Germinal center (tissue), 1 donor: Measurements from ENCODE around the gene CAMK2N2.
A peak's percentile ranks its signal among the peaks of the same experiment; 100 is the strongest.
"Not testable (repeated sequence)": the region's sequence is repeated elsewhere in the genome, so short reads cannot be mapped to it uniquely, and the experiment has no call there.

Experiments
- DNase-seq: peaks from one replicate; pipeline ENCODE4 v3.0.0; 2012; ENCODE audit warnings: mixed read lengths, low spot score

Gene CAMK2N2

GRCh38 chr3:184272269-184272668 lies 10.9 kb upstream of the CAMK2N2 start:
- DNase-seq, result no peak

GRCh38 chr3:184267249-184267648 lies 5.9 kb upstream of the CAMK2N2 start:
- not testable (repeated sequence) for DNase-seq

DNA sequence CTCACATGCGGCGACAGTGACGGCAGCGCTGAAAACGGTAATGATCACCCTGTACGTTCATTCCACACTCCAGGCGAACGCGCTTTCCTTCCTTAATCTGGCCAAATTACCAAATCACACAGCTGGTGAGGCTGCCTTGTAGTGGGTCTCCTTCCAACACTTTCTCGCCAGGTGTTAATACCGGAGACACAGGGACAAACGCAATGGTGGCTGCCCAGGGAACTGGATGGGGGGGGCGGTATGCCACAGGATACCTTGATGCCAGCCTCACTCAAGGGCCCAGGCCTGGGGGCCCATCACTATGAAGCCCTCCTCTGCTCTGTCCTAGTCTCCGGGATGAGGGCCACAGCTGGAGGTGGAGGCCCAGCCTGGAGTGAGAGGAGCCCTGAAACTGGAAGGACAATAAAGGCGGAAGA lies 1.4 kb upstream of the CAMK2N2 start:
- no peak for DNase-seq

- DNase-seq, result no peak
Observed at GRCh38 chr3:184261854-184262763, 756 bp upstream of the CAMK2N2 start.

- no peak for DNase-seq
Observed at GRCh38 chr3:184260724-184261269, 556 bp downstream of the CAMK2N2 start.

- DNase-seq, result peak; percentile 75
Observed at GRCh38 chr3:184259878-184260723, 1.3 kb downstream of the CAMK2N2 start.

DNA sequence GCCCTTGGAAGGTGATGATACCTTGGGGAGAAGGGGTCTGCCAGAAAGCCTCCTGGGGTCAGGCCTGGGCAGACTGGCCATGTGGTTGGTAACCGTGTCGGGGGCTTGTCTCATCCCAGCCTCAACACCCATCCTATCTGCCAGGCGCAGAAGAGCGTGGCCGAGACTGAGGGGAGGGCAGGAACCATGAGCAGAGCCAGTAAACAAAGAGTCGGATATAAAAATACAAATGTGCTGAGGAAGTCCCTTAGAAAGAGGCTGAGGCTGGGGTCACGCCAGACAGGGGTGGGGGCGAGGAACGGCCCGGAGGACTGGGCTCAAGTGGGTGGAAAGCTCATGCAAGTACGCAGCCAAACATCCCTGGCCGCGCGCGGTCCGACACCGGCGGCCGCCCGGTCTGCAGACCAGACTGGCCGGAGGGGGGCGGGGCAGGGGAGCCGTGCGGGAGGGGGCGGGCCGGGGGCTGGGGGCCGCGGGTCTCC lies 1.9 kb downstream of the CAMK2N2 start:
- no peak for DNase-seq

- no peak for DNase-seq
Observed at GRCh38 chr3:184258926-184259325, 2.4 kb downstream of the CAMK2N2 start.

DNA sequence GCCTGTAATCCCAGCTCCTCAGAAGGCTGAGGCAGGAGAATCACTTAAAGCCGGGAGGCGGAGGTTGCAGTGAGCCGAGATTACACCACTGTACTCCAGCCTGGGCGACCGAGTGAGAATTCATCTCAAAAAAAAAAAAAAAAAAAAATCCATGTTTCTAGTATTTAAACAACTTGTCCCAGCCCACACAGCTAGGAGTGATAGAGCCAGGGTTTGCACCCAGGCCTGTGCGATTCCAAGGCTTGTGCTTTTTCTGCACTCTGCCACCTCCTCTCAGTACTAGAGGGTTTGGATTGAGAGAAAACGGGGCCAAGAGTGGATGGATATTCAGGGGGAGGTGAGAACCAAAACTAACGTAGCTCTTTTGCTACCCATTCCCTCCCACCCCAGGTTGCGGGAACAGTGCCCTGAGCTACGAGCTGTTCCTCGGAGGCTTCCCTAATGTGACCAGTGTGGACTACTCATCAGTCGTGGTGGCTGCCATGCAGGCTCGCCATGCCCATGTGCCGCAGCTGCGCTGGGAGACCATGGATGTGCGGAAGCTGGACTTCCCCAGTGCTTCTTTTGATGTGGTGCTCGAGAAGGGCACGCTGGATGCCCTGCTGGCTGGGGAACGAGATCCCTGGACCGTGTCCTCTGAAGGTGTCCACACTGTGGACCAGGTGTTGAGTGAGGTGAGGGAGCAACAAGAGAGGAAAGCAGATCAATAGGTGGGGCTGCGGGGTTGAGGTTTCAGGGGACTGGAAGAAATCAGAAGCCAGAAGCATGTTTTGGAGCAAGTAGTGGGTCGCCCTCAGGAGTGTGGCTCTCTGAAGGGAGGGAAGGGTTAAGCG lies 4.1 kb downstream of the CAMK2N2 start:
- no peak for DNase-seq

DNA sequence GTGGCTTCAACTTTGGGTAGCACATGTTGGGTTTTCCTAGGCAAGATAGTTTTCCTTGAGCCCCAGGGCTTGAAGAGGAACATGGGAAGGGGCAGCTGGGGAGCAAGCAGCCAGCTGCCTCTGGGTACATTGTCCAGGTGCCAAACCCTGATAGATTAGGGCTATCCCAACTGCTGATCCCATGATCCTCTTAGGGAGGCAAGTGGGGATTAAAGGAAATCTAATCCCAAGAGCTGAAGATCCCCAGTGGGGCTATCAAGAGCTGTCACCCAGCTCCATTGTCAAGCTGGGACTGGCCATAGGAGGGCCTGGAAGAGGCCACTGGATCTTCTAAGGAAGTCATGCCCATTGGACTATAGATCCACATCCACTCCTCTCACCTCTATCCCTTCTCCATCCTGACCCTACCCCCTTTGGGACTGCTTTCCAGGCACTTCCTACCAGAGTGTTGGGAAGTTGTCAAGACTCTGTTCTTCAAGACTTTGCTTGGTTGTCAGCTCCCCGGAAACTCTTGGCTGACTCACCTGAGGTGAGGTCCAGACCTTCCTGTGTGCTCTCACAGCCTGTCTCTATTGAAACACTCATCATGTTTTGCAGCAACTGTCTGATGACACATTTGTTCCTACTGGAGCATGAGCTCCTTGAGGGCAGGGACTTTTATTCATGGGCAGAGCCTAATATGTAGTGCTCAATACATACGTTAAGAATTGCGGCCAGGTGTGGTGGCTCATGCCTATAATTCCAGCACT lies 5.9 kb downstream of the CAMK2N2 start:
- no peak for DNase-seq

DNA sequence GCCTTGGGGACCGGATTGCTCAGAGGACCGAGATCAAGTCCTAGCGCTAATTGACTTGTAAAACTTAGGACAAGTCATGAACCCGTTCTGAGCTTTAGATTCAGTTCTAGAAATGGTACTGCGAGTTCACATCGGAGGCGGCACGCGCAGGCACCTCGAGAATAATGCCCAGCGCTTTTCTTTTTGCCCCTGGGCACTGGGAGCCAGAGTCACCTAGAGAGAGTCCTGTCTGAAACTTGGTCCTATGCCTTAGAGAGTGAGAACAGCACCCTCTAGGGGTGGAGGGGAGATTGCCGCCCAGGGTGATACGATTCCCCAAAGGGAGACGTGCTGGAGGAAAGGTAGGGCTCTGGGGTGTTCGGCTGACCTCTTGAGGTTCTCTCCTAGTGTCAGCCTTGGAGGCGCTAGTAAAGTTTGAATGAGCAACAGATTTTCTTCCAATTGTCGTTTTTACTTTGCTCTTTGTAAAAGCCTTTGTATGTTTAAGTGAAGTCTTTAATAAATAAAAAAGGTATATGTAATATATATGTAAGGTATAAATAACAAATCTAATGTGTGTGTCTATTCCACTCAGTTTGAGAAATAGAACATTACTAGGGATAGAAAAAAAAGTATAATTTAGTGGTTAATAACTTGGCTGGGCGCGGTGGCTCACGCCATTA lies 11.1 kb downstream of the CAMK2N2 start:
- peak; percentile 88 for DNase-seq

DNA sequence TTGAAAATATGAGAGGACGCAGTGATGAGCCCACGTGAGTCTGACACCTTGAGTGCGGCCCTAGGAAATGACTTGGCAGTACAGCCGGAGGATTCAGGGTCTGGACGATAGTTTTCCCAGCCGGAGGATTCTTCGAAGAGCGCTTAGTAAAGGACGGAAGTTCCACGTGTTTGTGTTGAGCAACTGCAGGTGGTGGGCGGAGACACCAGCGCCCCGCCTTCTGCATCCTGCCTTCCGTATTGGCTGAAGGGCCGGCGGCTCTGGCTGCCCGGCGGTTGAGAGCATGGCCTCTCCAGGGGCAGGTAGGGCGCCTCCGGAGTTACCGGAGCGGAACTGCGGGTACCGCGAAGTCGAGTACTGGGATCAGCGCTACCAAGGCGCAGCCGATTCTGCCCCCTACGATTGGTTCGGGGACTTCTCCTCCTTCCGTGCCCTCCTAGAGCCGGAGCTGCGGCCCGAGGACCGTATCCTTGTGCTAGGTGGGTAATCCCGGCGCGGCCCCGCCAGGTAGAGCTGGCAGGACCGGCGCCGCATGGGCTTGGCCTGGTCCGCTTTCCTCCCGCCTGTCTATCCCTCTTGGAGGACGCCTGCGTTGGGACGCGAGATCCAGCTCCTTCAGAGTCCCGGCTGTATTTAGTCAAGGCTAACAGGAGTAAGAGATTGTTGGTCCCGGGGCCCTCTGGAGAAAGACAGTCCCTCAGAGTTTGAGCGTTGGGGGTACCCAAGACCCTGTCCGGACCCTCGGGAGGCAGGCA lies 11.8 kb downstream of the CAMK2N2 start, which contains the start of gene EEF1AKMT4:
Gene EEF1AKMT4, plus strand, starts transcription at position 261 of the 755 bp plus-strand sequence. Its CDS starts 23 bp downstream, at position 284.
- DNase-seq, result peak; percentile 94

- peak; percentile 84 for DNase-seq
Observed at GRCh38 chr3:184248454-184249411, 12.6 kb downstream of the CAMK2N2 start, which contains the start of gene ALG3. Gene ALG3 (minus strand): TSS chr3:184248962. CDS start chr3:184248940, 22 bp downstream.

- DNase-seq, result no peak
Observed at GRCh38 chr3:184242297-184242685, 19.1 kb downstream of the CAMK2N2 start.

GRCh38 chr3:184241447-184242296 lies 19.7 kb downstream of the CAMK2N2 start:
- DNase-seq, result no peak

DNA sequence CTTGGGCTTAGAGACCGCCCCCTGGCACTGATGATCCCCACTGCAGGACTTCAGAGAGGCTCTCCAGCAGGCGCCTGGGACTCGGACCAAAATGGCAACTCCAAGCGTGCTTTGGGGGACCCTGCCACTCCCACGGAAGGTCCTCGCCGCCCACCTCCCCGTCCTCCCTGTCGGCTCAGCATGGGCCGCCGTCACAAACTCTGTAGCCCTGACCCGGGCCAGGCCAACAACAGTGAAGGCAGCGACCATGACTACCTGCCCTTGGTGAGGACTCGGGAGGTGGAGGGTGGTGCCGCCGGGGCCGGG lies 20.3 kb downstream of the CAMK2N2 start:
- no peak for DNase-seq
